ENCODE data around the gene PLOD3.

DNA sequence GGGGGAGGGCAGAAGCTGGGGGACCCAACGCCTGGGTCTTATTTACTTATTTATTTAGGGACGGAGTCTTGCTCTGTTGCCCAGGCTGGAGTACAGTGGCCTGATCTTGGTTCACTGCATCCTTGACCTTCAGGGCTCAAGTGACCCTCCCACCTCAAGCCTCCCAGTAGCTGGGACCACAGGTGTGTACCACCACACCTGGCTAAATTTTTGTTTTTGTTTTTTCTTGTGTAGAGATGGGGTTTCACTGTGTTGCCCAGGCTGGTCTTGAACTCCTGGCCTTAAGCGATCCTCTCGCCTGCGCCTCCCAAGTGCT lies 14.8 kb downstream of the PLOD3 start:
- TF ChIP-seq POLR2A (IDR thresholded peaks at IDR 0.05) (no peak), POLR2AphosphoS5 (IDR thresholded peaks at IDR 0.05; ENCODE audit: insufficient read depth in 1 of 2, low read depth in 1 of 2) (no peak), CTCF (IDR thresholded peaks at IDR 0.05) (no peak)

Data from vagina (tissue), 2 donors.